SH-SY5Y (cell line): ENCODE data around the gene SLC7A5.

Source experiments
- GATA2 ChIP-seq: IDR thresholded peaks from 2 replicates; pipeline ENCODE4 v1.6.1; 2011; ENCODE audit warnings: mild to moderate bottlenecking, low read depth, low read length
- GATA3 ChIP-seq: IDR thresholded peaks from 2 replicates; pipeline ENCODE4 v1.6.1; 2011; ENCODE audit warnings: low read depth, mild to moderate bottlenecking, low read length, moderate library complexity

DNA sequence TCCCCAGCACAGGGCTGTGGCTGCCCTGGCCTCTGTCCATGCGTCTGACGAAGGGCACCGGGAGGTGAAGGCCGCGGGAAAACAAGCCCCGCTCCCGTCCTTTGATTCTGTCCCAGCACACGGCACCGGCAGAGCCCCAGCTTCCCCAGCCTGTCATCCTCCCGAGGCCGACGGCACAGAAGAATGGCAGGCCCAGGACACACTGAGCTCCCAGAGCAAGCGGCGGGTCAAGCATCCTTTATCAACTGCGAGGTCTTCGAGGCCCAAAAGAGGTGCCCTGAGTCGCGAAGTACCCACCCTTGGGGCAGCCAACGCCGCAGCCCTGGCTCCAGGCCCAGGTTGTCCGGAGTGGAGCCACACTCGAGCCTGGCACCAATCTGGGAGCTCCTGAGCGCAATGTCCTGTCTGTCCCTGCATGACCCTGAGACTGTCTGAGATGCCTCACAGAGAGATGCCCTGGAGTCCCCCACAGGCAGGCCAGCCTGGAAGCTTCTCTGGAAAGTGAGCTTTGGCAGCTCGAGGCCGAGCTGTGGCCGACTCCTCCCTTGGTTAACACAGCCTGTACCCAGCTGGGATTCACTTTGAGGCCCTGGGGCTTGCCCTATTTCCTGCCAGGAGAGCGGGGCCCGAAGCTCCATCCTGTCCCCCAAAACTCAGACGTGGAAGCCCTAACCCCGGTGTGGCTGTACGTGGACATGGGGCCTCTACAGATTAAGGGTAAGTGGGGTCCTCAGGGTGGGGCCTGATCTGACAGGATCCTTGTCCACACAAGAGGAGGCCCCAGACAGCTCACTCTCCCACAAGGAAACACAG, 23.3 kb downstream of the SLC7A5 start:
- TF ChIP-seq GATA3 (no peak), GATA2 (no peak)
